22Rv1 (cell line): ENCODE results near the gene C8B.

Experiments used
- CTCF ChIP-seq: fragments of 450-650 bp; IDR thresholded peaks from 2 replicates; pipeline ENCODE4 v1.5.1; 2017; ENCODE audit warnings: mild to moderate bottlenecking
- ZFX ChIP-seq: fragments of 450-650 bp; IDR thresholded peaks from 2 replicates; pipeline ENCODE4 v1.6.1; 2017; ENCODE audit warnings: antibody characterized with exemption, borderline replicate concordance

GRCh38 chr1:56898005-56898373, 67.8 kb downstream of the C8B start:
- TF ChIP-seq CTCF (no peak), ZFX (no peak)
